ENCODE results near the gene TMEM168.
"Not testable (repeated sequence)": the region's sequence is repeated elsewhere in the genome, so short reads cannot be mapped to it uniquely, and the experiment has no call there.

TMEM168 gene

GRCh38 chr7:112735261-112735660, 54.9 kb downstream of the TMEM168 start:
- no peak overlapping the region for H2AK5ac ChIP-seq (ENCODE audit: low read length)
- no peaks in the 10 kb centered on the region for H3K36me3 ChIP-seq (ENCODE audit: control insufficient read depth, insufficient read depth, low read length)
- H3K4ac ChIP-seq (ENCODE audit: low read depth, low read length) = no peak overlapping the region

DNA sequence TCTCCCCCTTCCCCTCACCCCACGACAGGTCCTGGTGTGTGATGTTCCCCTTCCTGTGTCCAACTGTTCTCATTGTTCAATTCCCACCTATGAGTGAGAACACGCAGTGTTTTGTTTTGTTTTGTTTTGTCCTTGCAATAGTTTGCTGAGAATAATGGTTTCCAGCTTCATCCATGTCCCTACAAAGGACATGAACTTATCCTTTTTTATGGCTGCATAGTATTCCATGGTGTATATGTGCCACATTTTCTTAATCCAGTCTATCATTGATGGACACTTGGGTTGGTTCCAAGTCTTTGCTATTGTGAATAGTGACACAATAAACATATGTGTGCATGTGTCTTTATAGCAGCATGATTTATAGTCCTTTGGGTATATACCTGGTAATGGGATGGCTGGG, 58.9 kb downstream of the TMEM168 start:
- H3K79me1 ChIP-seq (ENCODE audit: low read length); H4K5ac ChIP-seq (ENCODE audit: low read length); H3K4me1 ChIP-seq (ENCODE audit: control insufficient read depth, low read depth, low read length); H3K27me3 ChIP-seq (ENCODE audit: insufficient read depth, low read length, poor library complexity); H3K4ac ChIP-seq (ENCODE audit: low read depth, low read length); H3K27ac ChIP-seq (ENCODE audit: low read depth, low read length); H3K4me3 ChIP-seq (ENCODE audit: low read length); H2AK5ac ChIP-seq (ENCODE audit: low read length); H3K36me3 ChIP-seq (ENCODE audit: control insufficient read depth, insufficient read depth, low read length); H3K79me2 ChIP-seq (ENCODE audit: control insufficient read depth, insufficient read depth, low read length); H2BK5ac ChIP-seq (ENCODE audit: low read length); H3K4me2 ChIP-seq (ENCODE audit: low read length); H4K8ac ChIP-seq (ENCODE audit: low read depth, low read length); H3K23ac ChIP-seq (ENCODE audit: low read length); H3K18ac ChIP-seq (ENCODE audit: low read length); H3K56ac ChIP-seq (ENCODE audit: low read length); H2BK120ac ChIP-seq (ENCODE audit: low read depth, low read length); DNase-seq; H2BK15ac ChIP-seq (replicated peaks; ENCODE audit: low read depth); H3K9ac ChIP-seq (ENCODE audit: low read length): not testable (repeated sequence)
- no CpG with 5 or more reads among the region's 2 CpGs for WGBS (ENCODE audit: extremely low coverage, insufficient coverage, low lambda C conversion rate)

More at GRCh38 chr7:112735261-112735660, 54.9 kb downstream of the TMEM168 start:
- Histone ChIP-seq H2BK5ac (ENCODE audit: low read length) (no peak overlapping the region), H2BK15ac (replicated peaks; ENCODE audit: low read depth) (no peak overlapping the region), H3K27ac (ENCODE audit: low read depth, low read length) (no peak overlapping the region), H4K5ac (ENCODE audit: low read length) (no peak overlapping the region), H2BK120ac (ENCODE audit: low read depth, low read length) (no peak overlapping the region), H3K23ac (ENCODE audit: low read length) (no peak overlapping the region), H3K9ac (ENCODE audit: low read length) (no peak overlapping the region), H3K79me2 (ENCODE audit: control insufficient read depth, insufficient read depth, low read length) (no peaks in the 10 kb centered on the region), H3K56ac (ENCODE audit: low read length) (no peak overlapping the region), H3K4me2 (ENCODE audit: low read length) (no peak overlapping the region), H4K8ac (ENCODE audit: low read depth, low read length) (no peak overlapping the region), H3K4me1 (ENCODE audit: control insufficient read depth, low read depth, low read length) (no peaks in the 10 kb centered on the region), H3K4me3 (ENCODE audit: low read length) (no peak overlapping the region), H3K27me3 (ENCODE audit: insufficient read depth, low read length, poor library complexity) (no peaks in the 10 kb centered on the region), H3K79me1 (ENCODE audit: low read length) (no peaks in the 10 kb centered on the region), H3K18ac (ENCODE audit: low read length) (no peak overlapping the region)
- WGBS (ENCODE audit: extremely low coverage, insufficient coverage, low lambda C conversion rate) = no CpG with 5 or more reads among the region's 1 CpG
- no peak for DNase-seq

GRCh38 chr7:112726076-112726475, 64.1 kb downstream of the TMEM168 start:
- Histone ChIP-seq H3K79me1 (ENCODE audit: low read length) (no peaks in the 10 kb centered on the region), H4K8ac (ENCODE audit: low read depth, low read length) (no peak overlapping the region), H3K4me1 (ENCODE audit: control insufficient read depth, low read depth, low read length) (no peaks in the 10 kb centered on the region), H4K5ac (ENCODE audit: low read length) (no peak overlapping the region), H3K27me3 (ENCODE audit: insufficient read depth, low read length, poor library complexity) (no peaks in the 10 kb centered on the region), H3K9ac (ENCODE audit: low read length) (no peak overlapping the region), H3K4me2 (ENCODE audit: low read length) (no peak overlapping the region), H2BK120ac (ENCODE audit: low read depth, low read length) (no peak overlapping the region), H3K56ac (ENCODE audit: low read length) (no peak overlapping the region), H3K23ac (ENCODE audit: low read length) (no peak overlapping the region), H3K18ac (ENCODE audit: low read length) (no peak overlapping the region), H2BK5ac (ENCODE audit: low read length) (no peak overlapping the region), H3K4me3 (ENCODE audit: low read length) (no peak overlapping the region), H3K4ac (ENCODE audit: low read depth, low read length) (no peak overlapping the region), H3K79me2 (ENCODE audit: control insufficient read depth, insufficient read depth, low read length) (no peaks in the 10 kb centered on the region), H3K36me3 (ENCODE audit: control insufficient read depth, insufficient read depth, low read length) (no peaks in the 10 kb centered on the region), H3K27ac (ENCODE audit: low read depth, low read length) (no peak overlapping the region), H2AK5ac (ENCODE audit: low read length) (no peak overlapping the region), H2BK15ac (replicated peaks; ENCODE audit: low read depth) (no peak overlapping the region)
- WGBS (ENCODE audit: extremely low coverage, insufficient coverage, low lambda C conversion rate) = no CpG with 5 or more reads among the region's 3 CpGs
- no peak for DNase-seq

- H3K27ac ChIP-seq (ENCODE audit: low read depth, low read length) = no peak overlapping the region
- no peak overlapping the region for H3K4me2 ChIP-seq (ENCODE audit: low read length)
- no peaks in the 10 kb centered on the region for H3K79me1 ChIP-seq (ENCODE audit: low read length)
- DNase-seq = no peak
- H3K23ac ChIP-seq (ENCODE audit: low read length) = no peak overlapping the region
- H3K18ac ChIP-seq (ENCODE audit: low read length) = no peak overlapping the region
- H4K5ac ChIP-seq (ENCODE audit: low read length) = no peak overlapping the region
- H3K4me1 ChIP-seq (ENCODE audit: control insufficient read depth, low read depth, low read length) = no peaks in the 10 kb centered on the region
- H2BK120ac ChIP-seq (ENCODE audit: low read depth, low read length) = no peak overlapping the region
- H2BK15ac ChIP-seq (replicated peaks; ENCODE audit: low read depth) = no peak overlapping the region
- H3K27me3 ChIP-seq (ENCODE audit: insufficient read depth, low read length, poor library complexity) = no peaks in the 10 kb centered on the region
- H3K9ac ChIP-seq (ENCODE audit: low read length) = no peak overlapping the region
- no peaks in the 10 kb centered on the region for H3K36me3 ChIP-seq (ENCODE audit: control insufficient read depth, insufficient read depth, low read length)
- no CpG with 5 or more reads among the region's 4 CpGs for WGBS (ENCODE audit: extremely low coverage, insufficient coverage, low lambda C conversion rate)
- no peak overlapping the region for H3K56ac ChIP-seq (ENCODE audit: low read length)
- no peak overlapping the region for H2BK5ac ChIP-seq (ENCODE audit: low read length)
- H2AK5ac ChIP-seq (ENCODE audit: low read length) = no peak overlapping the region
- no peaks in the 10 kb centered on the region for H3K79me2 ChIP-seq (ENCODE audit: control insufficient read depth, insufficient read depth, low read length)
- H3K4ac ChIP-seq (ENCODE audit: low read depth, low read length) = no peak overlapping the region
- H4K8ac ChIP-seq (ENCODE audit: low read depth, low read length) = no peak overlapping the region
- H3K4me3 ChIP-seq (ENCODE audit: low read length) = no peak overlapping the region
These were observed 66.8 kb downstream of the TMEM168 start for GRCh38 chr7:112723416-112723815.

DNA sequence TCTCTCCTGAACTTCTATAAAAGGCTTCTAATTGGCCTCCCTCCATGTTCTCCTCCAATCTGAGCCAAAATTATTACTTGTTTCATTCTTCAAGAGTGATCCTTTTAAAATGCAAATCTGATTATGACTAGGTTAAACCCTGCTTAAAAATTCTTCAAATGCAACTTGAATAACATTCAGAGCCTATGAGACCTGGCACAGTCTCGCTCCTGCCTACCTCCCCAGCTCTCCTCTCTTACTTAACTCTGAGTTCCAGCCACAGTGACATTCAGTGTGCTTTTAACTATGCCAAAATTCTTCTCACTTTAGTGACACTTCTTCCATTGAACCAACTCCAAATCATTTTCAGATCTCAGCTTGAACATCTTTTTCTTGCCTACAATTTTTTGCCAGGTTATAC, 68.8 kb downstream of the TMEM168 start:
- Histone ChIP-seq H3K79me2 (ENCODE audit: control insufficient read depth, insufficient read depth, low read length) (no peaks in the 10 kb centered on the region), H3K36me3 (ENCODE audit: control insufficient read depth, insufficient read depth, low read length) (no peaks in the 10 kb centered on the region), H3K79me1 (ENCODE audit: low read length) (no peaks in the 10 kb centered on the region), H2BK5ac (ENCODE audit: low read length) (no peak overlapping the region), H3K4me2 (ENCODE audit: low read length) (no peak overlapping the region), H4K8ac (ENCODE audit: low read depth, low read length) (no peak overlapping the region), H3K4me3 (ENCODE audit: low read length) (no peak overlapping the region), H3K9ac (ENCODE audit: low read length) (no peak overlapping the region), H3K27me3 (ENCODE audit: insufficient read depth, low read length, poor library complexity) (no peaks in the 10 kb centered on the region), H2BK15ac (replicated peaks; ENCODE audit: low read depth) (no peak overlapping the region), H3K4ac (ENCODE audit: low read depth, low read length) (no peak overlapping the region), H4K5ac (ENCODE audit: low read length) (no peak overlapping the region), H2AK5ac (ENCODE audit: low read length) (no peak overlapping the region), H3K27ac (ENCODE audit: low read depth, low read length) (no peak overlapping the region), H2BK120ac (ENCODE audit: low read depth, low read length) (no peak overlapping the region), H3K4me1 (ENCODE audit: control insufficient read depth, low read depth, low read length) (no peaks in the 10 kb centered on the region), H3K18ac (ENCODE audit: low read length) (no peak overlapping the region), H3K56ac (ENCODE audit: low read length) (no peak overlapping the region), H3K23ac (ENCODE audit: low read length) (no peak overlapping the region)
- DNase-seq = no peak
- no CpG with 5 or more reads among the region's 1 CpG for WGBS (ENCODE audit: extremely low coverage, insufficient coverage, low lambda C conversion rate)

GRCh38 chr7:112715525-112715924, 74.7 kb downstream of the TMEM168 start:
- H3K4me1 ChIP-seq (ENCODE audit: control insufficient read depth, low read depth, low read length) = no peaks in the 10 kb centered on the region
- H3K79me1 ChIP-seq (ENCODE audit: low read length) = no peaks in the 10 kb centered on the region
- no peak for DNase-seq

More at GRCh38 chr7:112715525-112715924, 74.7 kb downstream of the TMEM168 start:
- H3K4me2 ChIP-seq (ENCODE audit: low read length) = no peak overlapping the region
- no peaks in the 10 kb centered on the region for H3K36me3 ChIP-seq (ENCODE audit: control insufficient read depth, insufficient read depth, low read length)
- no peak overlapping the region for H3K18ac ChIP-seq (ENCODE audit: low read length)
- H3K27ac ChIP-seq (ENCODE audit: low read depth, low read length) = no peak overlapping the region
- H2AK5ac ChIP-seq (ENCODE audit: low read length) = no peak overlapping the region
- no peaks in the 10 kb centered on the region for H3K27me3 ChIP-seq (ENCODE audit: insufficient read depth, low read length, poor library complexity)
- no peak overlapping the region for H4K5ac ChIP-seq (ENCODE audit: low read length)
- H3K4me3 ChIP-seq (ENCODE audit: low read length) = no peak overlapping the region
- H3K4ac ChIP-seq (ENCODE audit: low read depth, low read length) = no peak overlapping the region
- no peak overlapping the region for H2BK120ac ChIP-seq (ENCODE audit: low read depth, low read length)
- no peak overlapping the region for H3K23ac ChIP-seq (ENCODE audit: low read length)
- H2BK5ac ChIP-seq (ENCODE audit: low read length) = no peak overlapping the region
- no peaks in the 10 kb centered on the region for H3K79me2 ChIP-seq (ENCODE audit: control insufficient read depth, insufficient read depth, low read length)
- no peak overlapping the region for H3K9ac ChIP-seq (ENCODE audit: low read length)
- H2BK15ac ChIP-seq (replicated peaks; ENCODE audit: low read depth) = no peak overlapping the region
- no CpG with 5 or more reads among the region's 4 CpGs for WGBS (ENCODE audit: extremely low coverage, insufficient coverage, low lambda C conversion rate)
- no peak overlapping the region for H4K8ac ChIP-seq (ENCODE audit: low read depth, low read length)
- H3K56ac ChIP-seq (ENCODE audit: low read length) = no peak overlapping the region

All from mesendoderm (in vitro differentiated cells).